GM18511 (cell line): ENCODE results near the gene PYROXD2.
A peak's percentile ranks its signal among the peaks of the same experiment; 100 is the strongest.
"Not testable (repeated sequence)": the region's sequence is repeated elsewhere in the genome, so short reads cannot be mapped to it uniquely, and the experiment has no call there.

ENCODE experiments used
- ATAC-seq: cut with Tn5 transposase; IDR thresholded peaks from one replicate; pipeline ENCODE4 v1.9.1; 2021; ENCODE audit warnings: mild to moderate bottlenecking, moderate library complexity; ENCODE audit not compliant: unreplicated experiment

PYROXD2 gene

GRCh38 chr10:98370831-98371820 lies 43.9 kb downstream of the PYROXD2 start:
- no peak for ATAC-seq

- no peak for ATAC-seq
These were observed 45.2 kb downstream of the PYROXD2 start for GRCh38 chr10:98369801-98370200.

- ATAC-seq, result no peak
These were observed 46.3 kb downstream of the PYROXD2 start for GRCh38 chr10:98368644-98369043.

- no peak for ATAC-seq
These were observed 47.2 kb downstream of the PYROXD2 start for GRCh38 chr10:98367604-98368451.

GRCh38 chr10:98366062-98366530 lies 48.9 kb downstream of the PYROXD2 start:
- no peak for ATAC-seq

- no peak for ATAC-seq
These were observed 49.4 kb downstream of the PYROXD2 start for GRCh38 chr10:98365406-98366061.

GRCh38 chr10:98364432-98365102 lies 50.4 kb downstream of the PYROXD2 start:
- no peak for ATAC-seq

- ATAC-seq, result no peak
These were observed 51.8 kb downstream of the PYROXD2 start for GRCh38 chr10:98363220-98363619.

- ATAC-seq, result peak; percentile 96
These were observed 53.6 kb downstream of the PYROXD2 start for GRCh38 chr10:98361131-98362025.

GRCh38 chr10:98357194-98357822 lies 57.7 kb downstream of the PYROXD2 start:
- no peak for ATAC-seq

- no peak for ATAC-seq
These were observed 60.5 kb downstream of the PYROXD2 start for GRCh38 chr10:98354491-98354890.

- ATAC-seq, result no peak
These were observed 61.8 kb downstream of the PYROXD2 start for GRCh38 chr10:98353170-98353569.

- ATAC-seq, result no peak
These were observed 63.1 kb downstream of the PYROXD2 start for GRCh38 chr10:98351831-98352402.

- peak; percentile 86 for ATAC-seq
These were observed 65.5 kb downstream of the PYROXD2 start for GRCh38 chr10:98349508-98349922.

- no peak for ATAC-seq
These were observed 68.1 kb downstream of the PYROXD2 start for GRCh38 chr10:98346847-98347246.

GRCh38 chr10:98344589-98345038 lies 70.4 kb downstream of the PYROXD2 start:
- no peak for ATAC-seq

- not testable (repeated sequence) for ATAC-seq
These were observed 73.3 kb downstream of the PYROXD2 start for GRCh38 chr10:98341701-98342100.

GRCh38 chr10:98340940-98341310 lies 74.1 kb downstream of the PYROXD2 start:
- no peak for ATAC-seq
